Smooth muscle cell (in vitro differentiated cells): ENCODE data around the gene C17orf114.

Experiments
- DNase-seq: peaks from one replicate; lab custom pipeline; 2025; ENCODE audit not compliant: unreplicated experiment; lab: John Stamatoyannopoulos, UW
- H2AFZ ChIP-seq: fragments of 200-600 bp; sonication (generic); 2 replicates; pipeline ENCODE4 v1.6.0; 2016; ENCODE audit warnings: antibody characterized with exemption, low read depth, mild to moderate bottlenecking
- H3F3A ChIP-seq: fragments of 200-600 bp; sonication (generic); 2 replicates; pipeline ENCODE4 v1.6.0; 2017; ENCODE audit warnings: antibody characterized with exemption, low read depth
- H3K27ac ChIP-seq: fragments of 200-600 bp; sonication (generic); 2 replicates; pipeline ENCODE4 v1.5.1; 2016; ENCODE audit warnings: low read depth, mild to moderate bottlenecking
- H3K27me3 ChIP-seq: fragments of 200-600 bp; sonication (generic); 2 replicates; pipeline ENCODE4 v1.6.1; 2016; ENCODE audit warnings: low read depth, mild to moderate bottlenecking
- H3K36me3 ChIP-seq: fragments of 200-600 bp; sonication (generic); 2 replicates; pipeline ENCODE4 v1.5.1; 2016; ENCODE audit warnings: low read depth
- H3K4me1 ChIP-seq: fragments of 200-600 bp; sonication (generic); 2 replicates; pipeline ENCODE4 v1.5.1; 2016; ENCODE audit warnings: low read depth
- H3K4me2 ChIP-seq: fragments of 200-600 bp; sonication (generic); 2 replicates; pipeline ENCODE4 v1.6.0; 2016; ENCODE audit warnings: mild to moderate bottlenecking
- H3K4me3 ChIP-seq: fragments of 200-600 bp; sonication (generic); 2 replicates; pipeline ENCODE4 v1.5.1; 2016; ENCODE audit warnings: mild to moderate bottlenecking
- H3K79me2 ChIP-seq: fragments of 200-600 bp; sonication (generic); 2 replicates; pipeline ENCODE4 v1.6.0; 2016; ENCODE audit warnings: low read depth, mild to moderate bottlenecking
- H3K9ac ChIP-seq: fragments of 200-600 bp; sonication (generic); 2 replicates; pipeline ENCODE4 v1.6.0; 2016; ENCODE audit warnings: low read depth
- H3K9me3 ChIP-seq: fragments of 200-600 bp; sonication (generic); replicated peaks from 2 replicates; pipeline ENCODE4 v1.5.1; 2016; ENCODE audit warnings: low read depth
- H4K20me1 ChIP-seq: fragments of 200-600 bp; sonication (generic); 2 replicates; pipeline ENCODE4 v1.6.0; 2016; ENCODE audit warnings: low read depth
- CTCF ChIP-seq: fragments of 200-600 bp; sonication (generic); IDR thresholded peaks from 2 replicates; pipeline ENCODE4 v1.5.1; 2017; ENCODE audit warnings: borderline replicate concordance, mild to moderate bottlenecking, antibody characterized with exemption; ENCODE audit not compliant: insufficient read depth, poor library complexity, severe bottlenecking
- WGBS: methylation state at CpG from one replicate; pipeline ENCODE4 v1.1.7; 2016; ENCODE audit warnings: low lambda C conversion rate; 5-methylcytosine and 5-hydroxymethylcytosine counted together

Gene C17orf114

GRCh38 chr17:4771519-4772234, 30.5 kb downstream of the C17orf114 start, which contains the start of gene TM4SF5:
Gene TM4SF5, plus strand, starts transcription at chr17:4771886. Its CDS starts 37 bp downstream, at chr17:4771923.
- Histone ChIP-seq H4K20me1 (no peaks in the 10 kb centered on the region), H3K4me3 (no peak within 1 kb of the TSS), H3K4me1 (no peaks in the 10 kb centered on the region), H3K27ac (no peak within 1 kb of the TSS), H3F3A (no peaks in the 10 kb centered on the region), H3K9ac (no peak within 1 kb of the TSS), H3K36me3 (no peaks in the 10 kb centered on the region), H3K4me2 (no peak within 1 kb of the TSS), H3K27me3 (peaks cover 8% of the 10 kb centered on the region), H3K9me3 (no peaks in the 10 kb centered on the region), H2AFZ (no peak within 1 kb of the TSS), H3K79me2 (no peaks in the 10 kb centered on the region)
- TF ChIP-seq CTCF: no peak
- no peak for DNase-seq
- 83% methylated on average over 13 of the region's 13 CpGs for WGBS

GRCh38 chr17:4769628-4770027, 32.5 kb downstream of the C17orf114 start:
- no peaks in the 10 kb centered on the region for H3K9me3 ChIP-seq
- 88% methylated on average over 2 of the region's 2 CpGs for WGBS
- H3K9ac ChIP-seq: no peak overlapping the region
- DNase-seq: no peak
- H4K20me1 ChIP-seq: no peaks in the 10 kb centered on the region
- H2AFZ ChIP-seq: no peak overlapping the region
- no peak overlapping the region for H3K4me2 ChIP-seq
- no peak overlapping the region for H3K27ac ChIP-seq
- no peaks in the 10 kb centered on the region for H3K4me1 ChIP-seq
- peaks cover 8% of the 10 kb centered on the region for H3K27me3 ChIP-seq
- H3K36me3 ChIP-seq: no peaks in the 10 kb centered on the region
- H3K4me3 ChIP-seq: no peak overlapping the region
- no peaks in the 10 kb centered on the region for H3F3A ChIP-seq
- H3K79me2 ChIP-seq: no peaks in the 10 kb centered on the region
- TF ChIP-seq CTCF: no peak

DNA sequence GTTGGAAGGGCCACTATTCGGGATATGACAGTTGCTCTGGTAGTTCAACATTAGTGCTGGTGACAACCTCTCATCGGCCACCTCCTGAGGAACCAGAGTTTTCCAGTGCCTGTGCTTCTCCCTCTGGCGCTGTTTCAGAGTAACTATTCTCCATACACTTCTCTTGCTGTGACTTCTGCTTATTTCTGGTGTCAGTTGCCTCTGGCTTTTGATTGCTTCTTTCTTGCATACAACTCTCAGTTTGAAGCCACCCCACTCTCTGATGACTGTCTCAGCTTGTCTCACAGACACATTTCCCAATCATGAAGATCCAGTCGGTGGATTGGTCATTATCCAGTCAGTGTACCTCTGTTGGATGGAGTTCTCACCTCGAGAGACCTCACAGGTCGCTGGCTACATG, 33.8 kb downstream of the C17orf114 start:
- Histone ChIP-seq H3F3A (no peaks in the 10 kb centered on the region), H4K20me1 (no peaks in the 10 kb centered on the region), H3K4me1 (no peaks in the 10 kb centered on the region), H2AFZ (no peak overlapping the region), H3K9me3 (no peaks in the 10 kb centered on the region), H3K27ac (no peak overlapping the region), H3K79me2 (no peaks in the 10 kb centered on the region), H3K4me3 (no peak overlapping the region), H3K27me3 (peaks cover 4% of the 10 kb centered on the region), H3K36me3 (no peaks in the 10 kb centered on the region), H3K9ac (no peak overlapping the region), H3K4me2 (no peak overlapping the region)
- no peak for DNase-seq
- 82% methylated on average over 6 of the region's 6 CpGs for WGBS
- no peak for TF ChIP-seq CTCF

DNA sequence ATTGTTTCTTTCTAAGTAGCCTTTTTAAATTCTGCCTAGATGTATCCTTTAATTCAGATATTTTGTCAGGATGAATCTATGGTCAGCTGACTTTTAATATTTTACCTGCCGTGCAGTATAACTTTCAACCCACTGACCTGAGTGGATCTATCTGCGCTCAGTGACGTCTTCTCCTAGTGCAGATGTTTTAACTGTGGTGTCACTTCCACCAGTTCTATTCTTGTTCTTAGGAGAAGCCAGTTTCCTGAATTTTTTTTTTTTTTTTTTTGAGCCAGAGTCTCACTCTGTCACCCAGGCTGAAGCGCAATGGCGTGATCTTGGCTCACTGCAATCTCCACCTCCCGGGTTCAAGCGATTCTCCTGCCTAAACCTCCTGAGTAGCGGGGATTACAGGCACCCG, 35.4 kb downstream of the C17orf114 start:
- DNase-seq: no peak
- TF ChIP-seq CTCF: no peak
- H3K27ac ChIP-seq: no peak overlapping the region
- no peaks in the 10 kb centered on the region for H3K9me3 ChIP-seq
- no peaks in the 10 kb centered on the region for H3K79me2 ChIP-seq
- no peak overlapping the region for H3K9ac ChIP-seq
- no peaks in the 10 kb centered on the region for H3K4me1 ChIP-seq
- WGBS: 95% methylated on average over 9 of the region's 9 CpGs
- no peak overlapping the region for H2AFZ ChIP-seq
- no peaks in the 10 kb centered on the region for H3F3A ChIP-seq
- H3K4me2 ChIP-seq: no peak overlapping the region
- no peaks in the 10 kb centered on the region for H3K27me3 ChIP-seq
- H3K4me3 ChIP-seq: no peak overlapping the region
- no peaks in the 10 kb centered on the region for H3K36me3 ChIP-seq
- no peaks in the 10 kb centered on the region for H4K20me1 ChIP-seq
